ENCODE data around the gene ZNF629.
A peak's percentile ranks its signal among the peaks of the same experiment; 100 is the strongest.

DNA sequence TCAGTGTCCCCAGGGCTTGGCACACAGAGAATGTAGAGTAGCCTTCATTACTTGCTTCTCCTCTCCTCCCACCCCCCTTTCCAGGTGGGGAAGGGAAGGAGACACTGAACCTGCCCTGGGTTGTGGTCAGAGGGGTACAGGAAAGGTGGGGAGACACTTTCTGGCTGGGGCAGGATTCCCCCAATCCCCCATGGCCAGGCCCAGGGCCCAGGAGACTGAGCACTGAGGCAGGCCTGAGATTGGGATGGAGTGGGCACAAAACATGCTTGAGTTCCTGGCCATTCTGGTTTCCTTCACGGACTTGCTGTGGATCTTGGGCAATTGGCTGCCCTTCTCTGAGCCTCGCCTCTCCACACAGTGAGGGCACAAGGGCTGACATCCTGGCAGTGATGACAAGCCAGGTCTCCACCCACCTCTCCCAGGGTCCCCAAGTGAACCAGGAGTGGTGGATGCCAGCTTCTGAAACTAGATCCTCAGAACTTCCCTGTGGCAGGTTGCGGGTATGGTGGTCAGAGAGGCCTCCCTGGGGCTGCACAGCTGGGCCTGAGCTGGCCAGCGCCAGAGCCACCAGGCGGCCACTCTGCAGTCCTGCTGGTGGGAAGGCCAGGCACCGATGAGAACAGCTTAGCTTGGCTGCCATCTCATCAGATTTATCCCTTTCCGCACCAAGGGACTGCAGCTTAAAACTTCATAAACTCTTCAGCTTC is 9.3 kb downstream of the ZNF629 start:
- TF ChIP-seq, protein P1, sequence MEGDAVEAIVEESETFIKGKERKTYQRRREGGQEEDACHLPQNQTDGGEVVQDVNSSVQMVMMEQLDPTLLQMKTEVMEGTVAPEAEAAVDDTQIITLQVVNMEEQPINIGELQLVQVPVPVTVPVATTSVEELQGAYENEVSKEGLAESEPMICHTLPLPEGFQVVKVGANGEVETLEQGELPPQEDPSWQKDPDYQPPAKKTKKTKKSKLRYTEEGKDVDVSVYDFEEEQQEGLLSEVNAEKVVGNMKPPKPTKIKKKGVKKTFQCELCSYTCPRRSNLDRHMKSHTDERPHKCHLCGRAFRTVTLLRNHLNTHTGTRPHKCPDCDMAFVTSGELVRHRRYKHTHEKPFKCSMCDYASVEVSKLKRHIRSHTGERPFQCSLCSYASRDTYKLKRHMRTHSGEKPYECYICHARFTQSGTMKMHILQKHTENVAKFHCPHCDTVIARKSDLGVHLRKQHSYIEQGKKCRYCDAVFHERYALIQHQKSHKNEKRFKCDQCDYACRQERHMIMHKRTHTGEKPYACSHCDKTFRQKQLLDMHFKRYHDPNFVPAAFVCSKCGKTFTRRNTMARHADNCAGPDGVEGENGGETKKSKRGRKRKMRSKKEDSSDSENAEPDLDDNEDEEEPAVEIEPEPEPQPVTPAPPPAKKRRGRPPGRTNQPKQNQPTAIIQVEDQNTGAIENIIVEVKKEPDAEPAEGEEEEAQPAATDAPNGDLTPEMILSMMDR (IDR thresholded peaks at IDR 0.05) = no peak
- no peak for TF ChIP-seq EP300 (IDR thresholded peaks at IDR 0.05)
- TF ChIP-seq POLR2AphosphoS5 (IDR thresholded peaks at IDR 0.05) = peak in 1 of 4 donors; percentile 7
- no peak for TF ChIP-seq POLR2A (IDR thresholded peaks at IDR 0.05)
